Vagina (tissue), 2 donors: ENCODE results near the gene C7orf57.

Source experiments
- POLR2A ChIP-seq, 2 donors: fragments of 450-650 bp; IDR thresholded peaks; one replicate each; pipeline ENCODE4 v1.6.1; 2017; ENCODE audit warnings: antibody characterized with exemption in 2 of 2, mild to moderate bottlenecking in 2 of 2, moderate library complexity in 2 of 2
- POLR2AphosphoS5 ChIP-seq, 2 donors: sonication (generic); formaldehyde crosslinking; IDR thresholded peaks; one replicate each; pipeline ENCODE4 v1.9.0; 2017; ENCODE audit warnings: antibody characterized with exemption in 2 of 2, mild to moderate bottlenecking in 2 of 2, low read depth in 1 of 2; ENCODE audit not compliant: insufficient read depth in 1 of 2
- TF ChIP-seq, protein P1 (sequence below), 3 experiments: fragments of 450-650 bp in 2 of 3; fragments of 200-600 bp in 1 of 3; sonication (generic) in 1 of 3; IDR thresholded peaks; one replicate each; pipeline ENCODE4 v1.5.1; 2017 to 2019; ENCODE audit warnings: antibody characterized with exemption in 3 of 3, mild to moderate bottlenecking in 2 of 3, moderate library complexity in 2 of 3

DNA sequence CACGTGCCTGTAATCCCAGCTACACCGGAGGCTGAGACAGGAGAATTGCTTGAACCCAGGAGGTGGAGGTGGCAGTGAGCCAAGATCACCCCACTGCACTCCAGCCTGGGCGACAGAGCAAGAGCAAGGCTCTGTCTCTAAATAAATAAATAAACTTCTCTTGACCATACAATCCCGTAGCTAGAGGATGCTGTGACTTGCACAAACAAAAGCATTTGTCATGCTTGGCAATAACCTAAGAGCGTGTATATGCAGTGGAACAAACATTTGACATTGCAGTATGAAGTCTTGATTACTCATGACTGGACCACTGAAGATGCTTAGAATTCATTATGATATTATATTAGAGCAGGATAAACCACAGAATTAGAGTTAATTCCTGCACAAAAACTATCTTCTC, 1.4 kb upstream of the C7orf57 start:
- TF ChIP-seq, protein P1, sequence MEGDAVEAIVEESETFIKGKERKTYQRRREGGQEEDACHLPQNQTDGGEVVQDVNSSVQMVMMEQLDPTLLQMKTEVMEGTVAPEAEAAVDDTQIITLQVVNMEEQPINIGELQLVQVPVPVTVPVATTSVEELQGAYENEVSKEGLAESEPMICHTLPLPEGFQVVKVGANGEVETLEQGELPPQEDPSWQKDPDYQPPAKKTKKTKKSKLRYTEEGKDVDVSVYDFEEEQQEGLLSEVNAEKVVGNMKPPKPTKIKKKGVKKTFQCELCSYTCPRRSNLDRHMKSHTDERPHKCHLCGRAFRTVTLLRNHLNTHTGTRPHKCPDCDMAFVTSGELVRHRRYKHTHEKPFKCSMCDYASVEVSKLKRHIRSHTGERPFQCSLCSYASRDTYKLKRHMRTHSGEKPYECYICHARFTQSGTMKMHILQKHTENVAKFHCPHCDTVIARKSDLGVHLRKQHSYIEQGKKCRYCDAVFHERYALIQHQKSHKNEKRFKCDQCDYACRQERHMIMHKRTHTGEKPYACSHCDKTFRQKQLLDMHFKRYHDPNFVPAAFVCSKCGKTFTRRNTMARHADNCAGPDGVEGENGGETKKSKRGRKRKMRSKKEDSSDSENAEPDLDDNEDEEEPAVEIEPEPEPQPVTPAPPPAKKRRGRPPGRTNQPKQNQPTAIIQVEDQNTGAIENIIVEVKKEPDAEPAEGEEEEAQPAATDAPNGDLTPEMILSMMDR (IDR thresholded peaks at IDR 0.05) = no peak
- no peak for TF ChIP-seq POLR2A (IDR thresholded peaks at IDR 0.05)
- no peak for TF ChIP-seq POLR2AphosphoS5 (IDR thresholded peaks at IDR 0.05; ENCODE audit: insufficient read depth in 1 of 2, low read depth in 1 of 2)
